Measurements from ENCODE around the gene PHF2. TPM values are rescaled to one million over a fixed set of nuclear protein-coding genes. Genes with fewer than 3 reads are reported as not detected.

PHF2 gene
- total RNA-seq, 1 experiment from 2014 or later, result 10.3 TPM

DNA sequence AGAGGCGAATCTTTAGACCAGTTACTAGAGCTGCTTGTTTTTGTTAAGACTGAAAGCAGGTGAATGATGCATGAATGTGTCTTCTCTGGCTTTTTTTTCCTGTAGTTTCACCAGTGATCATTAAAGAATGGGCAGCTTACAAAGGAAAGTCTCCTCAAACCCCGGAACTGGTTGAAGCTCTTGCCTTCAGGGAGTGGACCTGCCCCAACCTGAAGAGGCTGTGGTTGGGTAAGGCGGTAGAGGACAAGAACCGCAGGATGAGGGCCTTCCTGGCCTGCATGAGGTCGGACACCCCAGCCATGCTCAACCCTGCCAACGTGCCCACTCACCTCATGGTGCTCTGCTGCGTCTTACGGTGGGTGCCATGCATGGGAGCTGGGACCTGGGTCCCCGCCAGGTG is 33.3 kb upstream of the PHF2 start:
- no TSS peak for BruUV-seq (replicated peaks)
- Mint-ChIP-seq H3K4me3 (ENCODE audit: unreplicated experiment) (no peak overlapping the region), H3K9me3 (ENCODE audit: unreplicated experiment) (no peaks in the 10 kb centered on the region), H3K27me3 (ENCODE audit: insufficient read depth, unreplicated experiment) (no peaks in the 10 kb centered on the region), H3K36me3 (ENCODE audit: insufficient read depth, unreplicated experiment) (peaks cover 30% of the 10 kb centered on the region), H3K27ac (ENCODE audit: unreplicated experiment) (no peak overlapping the region), H3K4me1 (ENCODE audit: low read depth, unreplicated experiment) (no peaks in the 10 kb centered on the region)
- Histone ChIP-seq H3K36me3 (ENCODE audit: control insufficient read depth, insufficient read depth, low read length) (no peaks in the 10 kb centered on the region), H3K27me3 (replicated peaks; ENCODE audit: control insufficient read depth, insufficient read depth, low read length) (no peaks in the 10 kb centered on the region), H3K9me3 (no peaks in the 10 kb centered on the region), H3K4me3 (ENCODE audit: low read depth, low read length) (no peak overlapping the region), H3K4me1 (no peaks in the 10 kb centered on the region)
- TF ChIP-seq, protein P1, sequence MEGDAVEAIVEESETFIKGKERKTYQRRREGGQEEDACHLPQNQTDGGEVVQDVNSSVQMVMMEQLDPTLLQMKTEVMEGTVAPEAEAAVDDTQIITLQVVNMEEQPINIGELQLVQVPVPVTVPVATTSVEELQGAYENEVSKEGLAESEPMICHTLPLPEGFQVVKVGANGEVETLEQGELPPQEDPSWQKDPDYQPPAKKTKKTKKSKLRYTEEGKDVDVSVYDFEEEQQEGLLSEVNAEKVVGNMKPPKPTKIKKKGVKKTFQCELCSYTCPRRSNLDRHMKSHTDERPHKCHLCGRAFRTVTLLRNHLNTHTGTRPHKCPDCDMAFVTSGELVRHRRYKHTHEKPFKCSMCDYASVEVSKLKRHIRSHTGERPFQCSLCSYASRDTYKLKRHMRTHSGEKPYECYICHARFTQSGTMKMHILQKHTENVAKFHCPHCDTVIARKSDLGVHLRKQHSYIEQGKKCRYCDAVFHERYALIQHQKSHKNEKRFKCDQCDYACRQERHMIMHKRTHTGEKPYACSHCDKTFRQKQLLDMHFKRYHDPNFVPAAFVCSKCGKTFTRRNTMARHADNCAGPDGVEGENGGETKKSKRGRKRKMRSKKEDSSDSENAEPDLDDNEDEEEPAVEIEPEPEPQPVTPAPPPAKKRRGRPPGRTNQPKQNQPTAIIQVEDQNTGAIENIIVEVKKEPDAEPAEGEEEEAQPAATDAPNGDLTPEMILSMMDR (IDR thresholded peaks at IDR 0.05; ENCODE audit: insufficient read depth in 1 of 2, low read depth in 1 of 2, low read length in 1 of 2, severe bottlenecking in 1 of 2, unreplicated experiment in 1 of 2), result no peak
- ChIA-PET POLR2A (no interaction called here), CTCF (no interaction called here)
- no peak for DNase-seq
- intact Hi-C loops (cut with micrococcal nuclease; ENCODE audit: unreplicated experiment), result no loop called here

DNA sequence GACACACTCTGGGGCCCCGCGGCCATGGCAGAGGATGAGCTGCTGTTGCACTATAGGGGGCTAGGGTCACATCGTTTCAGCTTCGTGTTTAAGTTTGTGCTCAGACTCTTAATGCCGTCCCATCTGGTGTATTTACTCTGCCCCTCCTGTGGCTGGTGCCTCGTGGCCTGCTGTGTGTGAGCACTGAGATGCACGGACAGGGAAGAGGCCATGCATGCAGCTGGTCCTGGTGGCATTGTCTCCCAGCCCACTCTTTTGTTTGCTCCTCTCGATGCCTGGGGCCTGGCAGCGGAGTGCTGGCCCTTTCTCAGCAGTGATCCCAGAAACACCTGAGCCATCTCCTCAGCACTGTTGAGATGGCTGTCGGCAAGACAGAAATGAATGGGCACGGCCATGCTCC is 30.0 kb upstream of the PHF2 start:
- Mint-ChIP-seq H3K4me3 (ENCODE audit: unreplicated experiment) (no peak overlapping the region), H3K27me3 (ENCODE audit: insufficient read depth, unreplicated experiment) (no peaks in the 10 kb centered on the region), H3K27ac (ENCODE audit: unreplicated experiment) (no peak overlapping the region), H3K4me1 (ENCODE audit: low read depth, unreplicated experiment) (no peaks in the 10 kb centered on the region), H3K9me3 (ENCODE audit: unreplicated experiment) (no peaks in the 10 kb centered on the region), H3K36me3 (ENCODE audit: insufficient read depth, unreplicated experiment) (peaks cover 15% of the 10 kb centered on the region)
- Histone ChIP-seq H3K36me3 (ENCODE audit: control insufficient read depth, insufficient read depth, low read length) (no peaks in the 10 kb centered on the region), H3K4me1 (no peaks in the 10 kb centered on the region), H3K27me3 (replicated peaks; ENCODE audit: control insufficient read depth, insufficient read depth, low read length) (no peaks in the 10 kb centered on the region), H3K4me3 (ENCODE audit: low read depth, low read length) (no peak overlapping the region), H3K9me3 (no peaks in the 10 kb centered on the region)
- TF ChIP-seq, protein P1 (IDR thresholded peaks at IDR 0.05; ENCODE audit: insufficient read depth in 1 of 2, low read depth in 1 of 2, low read length in 1 of 2, severe bottlenecking in 1 of 2, unreplicated experiment in 1 of 2), result no peak
- intact Hi-C loops (cut with micrococcal nuclease; ENCODE audit: unreplicated experiment), result no loop called here
- no peak for DNase-seq
- BruUV-seq (replicated peaks), result no TSS peak
- ChIA-PET POLR2A (no interaction called here), CTCF (no interaction called here)

DNA sequence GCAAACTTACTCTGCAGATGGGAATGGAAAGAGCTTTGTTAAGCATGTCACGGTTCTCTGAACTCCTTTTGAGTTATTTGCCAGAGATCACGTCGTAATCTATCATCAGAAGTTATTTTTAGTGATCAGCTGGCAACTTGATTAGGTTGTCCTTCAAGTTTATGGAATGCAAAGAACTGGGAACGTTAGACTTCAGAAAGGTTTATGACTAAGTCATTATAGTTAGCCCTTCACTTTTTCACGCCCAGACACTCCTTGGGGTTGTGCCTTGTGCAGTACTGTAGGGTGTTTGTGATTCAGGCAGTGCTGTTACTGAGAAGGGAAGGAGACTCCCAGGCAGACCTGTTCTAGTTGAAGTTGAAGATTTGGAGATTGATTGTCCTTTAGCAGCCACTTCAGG is 26.8 kb upstream of the PHF2 start:
- intact Hi-C loops (cut with micrococcal nuclease; ENCODE audit: unreplicated experiment), result no loop called here
- BruUV-seq (replicated peaks), result no TSS peak
- Mint-ChIP-seq H3K4me3 (ENCODE audit: unreplicated experiment) (no peak overlapping the region), H3K36me3 (ENCODE audit: insufficient read depth, unreplicated experiment) (peaks cover 24% of the 10 kb centered on the region), H3K27me3 (ENCODE audit: insufficient read depth, unreplicated experiment) (no peaks in the 10 kb centered on the region), H3K9me3 (ENCODE audit: unreplicated experiment) (no peaks in the 10 kb centered on the region), H3K27ac (ENCODE audit: unreplicated experiment) (no peak overlapping the region), H3K4me1 (ENCODE audit: low read depth, unreplicated experiment) (no peaks in the 10 kb centered on the region)
- Histone ChIP-seq H3K9me3 (no peaks in the 10 kb centered on the region), H3K27me3 (replicated peaks; ENCODE audit: control insufficient read depth, insufficient read depth, low read length) (no peaks in the 10 kb centered on the region), H3K4me1 (no peaks in the 10 kb centered on the region), H3K36me3 (ENCODE audit: control insufficient read depth, insufficient read depth, low read length) (no peaks in the 10 kb centered on the region), H3K4me3 (ENCODE audit: low read depth, low read length) (no peak overlapping the region)
- POLR2A ChIA-PET, result no interaction called here
- TF ChIP-seq, protein P1 (IDR thresholded peaks at IDR 0.05; ENCODE audit: insufficient read depth in 1 of 2, low read depth in 1 of 2, low read length in 1 of 2, severe bottlenecking in 1 of 2, unreplicated experiment in 1 of 2), result no peak
- CTCF ChIA-PET, result no interaction called here
- no peak for DNase-seq
